ENCODE data around the gene MISP. TPM values are rescaled to one million over a fixed set of nuclear protein-coding genes. Genes with fewer than 3 reads are reported as not detected.
A peak's percentile ranks its signal among the peaks of the same experiment; 100 is the strongest.

The MISP gene
- total and polyA plus RNA-seq, 4 donors, result 14.9 to 23.7 (median 22.1) TPM

DNA sequence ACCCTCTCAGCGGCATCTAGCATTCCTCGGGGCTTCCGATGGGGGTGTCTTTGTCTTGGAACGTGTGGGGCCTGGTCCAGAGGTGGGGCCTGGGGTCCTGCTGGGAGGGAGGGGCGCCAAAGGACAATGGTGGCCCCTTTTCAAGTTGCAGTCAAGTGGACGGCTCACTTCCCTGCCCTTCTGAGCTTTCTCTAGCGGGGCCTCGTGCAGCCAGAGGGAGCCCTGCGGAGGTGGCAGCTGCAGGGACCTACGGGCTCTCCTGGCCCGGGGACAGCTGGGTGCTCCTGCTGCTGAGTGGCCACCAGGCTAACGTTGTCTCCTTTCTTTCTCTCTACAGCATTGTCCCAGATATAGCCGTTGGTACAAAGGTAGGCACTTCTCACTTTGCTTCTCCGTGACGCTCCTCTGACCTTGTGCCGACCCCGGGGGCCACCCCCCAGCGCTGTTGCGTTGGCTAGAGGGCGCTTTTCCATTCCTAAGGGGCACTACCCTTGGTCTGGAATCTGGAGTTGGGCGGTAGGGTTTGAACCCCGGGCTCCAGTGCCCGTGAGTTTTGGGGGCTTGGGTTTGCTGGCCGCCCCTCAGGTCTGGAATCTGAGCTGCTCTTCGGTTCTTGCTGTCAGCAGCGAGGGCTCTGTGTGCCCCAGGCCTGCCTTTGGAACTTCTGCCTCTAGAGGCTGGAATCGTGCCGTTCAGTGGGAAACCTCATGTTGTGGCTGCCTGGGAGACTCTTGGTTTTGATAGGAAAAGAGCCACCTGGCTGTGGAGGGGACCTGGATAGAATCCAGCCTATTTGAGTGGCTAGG is 48.4 kb downstream of the MISP start:
- H3K4me1 ChIP-seq (ENCODE audit: control insufficient read depth in 5 of 5, insufficient read depth in 5 of 5, low read length in 5 of 5), result peaks cover 12 to 41% (median 31%) of the 10 kb centered on the region in 5 donors
- 10 to 11% methylated on average over 27 to 28 of the region's 28 CpGs for WGBS, 2 donors
- peak overlapping the region; percentile 87 to 92 for H3K27ac ChIP-seq (ENCODE audit: low read depth in 1 of 2, low read length in 1 of 2)
- TF ChIP-seq, protein P1, sequence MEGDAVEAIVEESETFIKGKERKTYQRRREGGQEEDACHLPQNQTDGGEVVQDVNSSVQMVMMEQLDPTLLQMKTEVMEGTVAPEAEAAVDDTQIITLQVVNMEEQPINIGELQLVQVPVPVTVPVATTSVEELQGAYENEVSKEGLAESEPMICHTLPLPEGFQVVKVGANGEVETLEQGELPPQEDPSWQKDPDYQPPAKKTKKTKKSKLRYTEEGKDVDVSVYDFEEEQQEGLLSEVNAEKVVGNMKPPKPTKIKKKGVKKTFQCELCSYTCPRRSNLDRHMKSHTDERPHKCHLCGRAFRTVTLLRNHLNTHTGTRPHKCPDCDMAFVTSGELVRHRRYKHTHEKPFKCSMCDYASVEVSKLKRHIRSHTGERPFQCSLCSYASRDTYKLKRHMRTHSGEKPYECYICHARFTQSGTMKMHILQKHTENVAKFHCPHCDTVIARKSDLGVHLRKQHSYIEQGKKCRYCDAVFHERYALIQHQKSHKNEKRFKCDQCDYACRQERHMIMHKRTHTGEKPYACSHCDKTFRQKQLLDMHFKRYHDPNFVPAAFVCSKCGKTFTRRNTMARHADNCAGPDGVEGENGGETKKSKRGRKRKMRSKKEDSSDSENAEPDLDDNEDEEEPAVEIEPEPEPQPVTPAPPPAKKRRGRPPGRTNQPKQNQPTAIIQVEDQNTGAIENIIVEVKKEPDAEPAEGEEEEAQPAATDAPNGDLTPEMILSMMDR (IDR thresholded peaks at IDR 0.05; ENCODE audit: control extremely low read depth, extremely low read depth), result no peak
- DNase-seq (peak in 1 of 3 donors; percentile 56), ATAC-seq (ENCODE audit: insufficient read depth, low FRiP score) (no peak)
- H3K4me3 ChIP-seq, result peak overlapping the region; percentile 83
- H3K36me3 ChIP-seq (ENCODE audit: control insufficient read depth in 4 of 4, insufficient read depth in 4 of 4, low read length in 4 of 4), result peaks cover 0 to 33% (median 22%) of the 10 kb centered on the region in 4 donors
- H3K9me3 ChIP-seq (ENCODE audit: control insufficient read depth in 4 of 4, insufficient read depth in 3 of 4, low read length in 3 of 4), result no peaks in the 10 kb centered on the region
- H3K9ac ChIP-seq (ENCODE audit: insufficient read depth in 1 of 2, low read length in 2 of 2), result peak overlapping the region in 1 of 2 donors; percentile 8
- H3K27me3 ChIP-seq (ENCODE audit: control insufficient read depth in 3 of 3, insufficient read depth in 3 of 3, low read length in 2 of 3), result no peaks in the 10 kb centered on the region

DNA sequence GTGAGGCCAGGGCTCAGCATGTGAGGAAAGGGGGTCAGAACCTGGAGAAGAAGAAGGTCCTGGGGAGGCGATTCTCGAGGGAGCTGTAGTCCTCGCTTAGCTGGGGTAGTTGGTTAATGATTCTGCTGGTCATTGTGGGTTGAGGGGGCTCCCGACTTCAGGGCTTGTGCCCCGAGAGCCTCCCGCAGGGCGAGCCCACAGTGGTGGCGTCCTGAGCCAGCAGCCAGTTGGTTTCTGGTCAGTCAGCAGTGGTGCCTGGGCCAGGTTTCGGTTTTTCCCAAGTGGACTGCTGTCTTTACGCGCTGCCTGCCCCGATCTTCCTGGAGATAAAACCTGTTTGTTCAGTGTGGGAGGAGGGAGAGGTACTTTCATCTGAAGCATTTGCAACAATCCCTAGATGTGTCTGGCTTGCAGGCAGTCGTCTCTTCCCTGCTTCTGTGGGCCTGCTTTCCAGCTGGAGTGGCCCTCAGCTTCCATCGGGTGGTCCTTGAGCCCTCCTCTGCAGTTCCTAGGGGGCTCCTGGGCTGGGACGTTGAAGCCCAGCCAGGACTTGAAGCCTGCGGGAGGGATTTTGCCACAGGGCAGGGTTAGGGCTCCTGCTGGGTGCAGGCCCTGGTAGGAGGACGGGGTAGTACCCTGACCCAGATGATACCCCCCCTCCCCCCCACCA is 49.6 kb downstream of the MISP start:
- WGBS, 2 donors, result 29 to 46% methylated on average over 16 to 17 of the region's 17 CpGs
- H3K9ac ChIP-seq (ENCODE audit: insufficient read depth in 1 of 2, low read length in 2 of 2), result no peak overlapping the region
- no peak for ATAC-seq (ENCODE audit: insufficient read depth, low FRiP score)
- H3K36me3 ChIP-seq (ENCODE audit: control insufficient read depth in 4 of 4, insufficient read depth in 4 of 4, low read length in 4 of 4), result peaks cover 10 to 45% (median 30%) of the 10 kb centered on the region in 4 donors
- H3K27me3 ChIP-seq (ENCODE audit: control insufficient read depth in 3 of 3, insufficient read depth in 3 of 3, low read length in 2 of 3), result no peaks in the 10 kb centered on the region
- H3K4me3 ChIP-seq, result no peak overlapping the region
- H3K4me1 ChIP-seq (ENCODE audit: control insufficient read depth in 5 of 5, insufficient read depth in 5 of 5, low read length in 5 of 5), result peaks cover 12 to 41% (median 32%) of the 10 kb centered on the region in 5 donors
- peak overlapping the region; percentile 50 to 78 for H3K27ac ChIP-seq (ENCODE audit: low read depth in 1 of 2, low read length in 1 of 2)
- TF ChIP-seq, protein P1 (IDR thresholded peaks at IDR 0.05; ENCODE audit: control extremely low read depth, extremely low read depth), result no peak
- no peaks in the 10 kb centered on the region for H3K9me3 ChIP-seq (ENCODE audit: control insufficient read depth in 4 of 4, insufficient read depth in 3 of 4, low read length in 3 of 4)
- DNase-seq, result no peak

DNA sequence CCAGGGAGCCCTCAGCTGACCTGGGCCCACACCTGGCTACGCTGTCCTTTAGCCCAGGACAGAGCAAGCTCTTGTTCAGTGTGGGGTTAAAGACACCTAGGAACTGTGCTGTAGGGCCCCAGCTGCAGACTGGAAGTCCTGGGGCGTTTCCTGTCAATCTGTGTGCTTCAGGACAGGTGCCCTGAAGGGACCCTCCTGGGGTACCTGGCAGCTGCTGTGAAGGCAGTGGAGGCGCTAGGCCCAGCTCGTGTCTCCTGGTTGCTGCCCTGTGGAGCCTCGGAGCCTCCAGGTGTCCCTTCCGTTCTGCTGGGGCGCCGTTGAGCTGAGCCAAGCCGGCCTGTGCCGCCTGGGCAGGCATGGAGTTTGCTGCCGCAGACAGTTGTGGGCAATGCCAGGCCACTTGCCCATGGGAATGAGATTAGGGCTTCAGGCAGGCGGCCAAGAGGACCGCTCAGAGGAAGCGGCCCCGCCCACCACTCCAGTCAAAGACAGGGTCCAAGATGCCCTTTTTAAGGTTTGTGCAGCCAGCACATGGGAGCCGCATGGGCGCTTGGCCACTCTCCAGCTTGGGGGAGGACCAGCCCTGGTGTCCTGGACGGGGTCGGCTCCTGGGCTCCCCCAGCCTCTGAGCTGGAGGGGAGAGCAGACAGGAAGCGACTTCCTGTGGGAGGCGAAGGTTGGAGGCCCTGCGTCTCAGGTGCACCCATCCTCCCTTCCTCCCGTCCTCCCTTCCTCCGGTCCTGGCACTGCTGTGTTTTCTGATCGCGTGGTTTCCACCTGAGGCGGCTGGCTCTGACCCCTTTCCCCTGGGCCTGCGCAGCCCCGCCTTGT is 50.3 kb downstream of the MISP start:
- H3K4me1 ChIP-seq (ENCODE audit: control insufficient read depth in 5 of 5, insufficient read depth in 5 of 5, low read length in 5 of 5), result peaks cover 12 to 39% (median 33%) of the 10 kb centered on the region in 5 donors
- H3K9ac ChIP-seq (ENCODE audit: insufficient read depth in 1 of 2, low read length in 2 of 2), result no peak overlapping the region
- 31 to 52% methylated on average over 28 to 29 of the region's 29 CpGs for WGBS, 2 donors
- H3K4me3 ChIP-seq, result no peak overlapping the region
- no peak for ATAC-seq (ENCODE audit: insufficient read depth, low FRiP score)
- H3K27me3 ChIP-seq (ENCODE audit: control insufficient read depth in 3 of 3, insufficient read depth in 3 of 3, low read length in 2 of 3), result no peaks in the 10 kb centered on the region
- no peaks in the 10 kb centered on the region for H3K9me3 ChIP-seq (ENCODE audit: control insufficient read depth in 4 of 4, insufficient read depth in 3 of 4, low read length in 3 of 4)
- peaks cover 18 to 49% (median 35%) of the 10 kb centered on the region in 4 donors for H3K36me3 ChIP-seq (ENCODE audit: control insufficient read depth in 4 of 4, insufficient read depth in 4 of 4, low read length in 4 of 4)
- TF ChIP-seq, protein P1 (IDR thresholded peaks at IDR 0.05; ENCODE audit: control extremely low read depth, extremely low read depth), result no peak
- H3K27ac ChIP-seq (ENCODE audit: low read depth in 1 of 2, low read length in 1 of 2), result peak overlapping the region; percentile 50 to 78
- peak in 2 of 3 donors; percentile 47 to 54 for DNase-seq
